Thyroid gland (tissue), 4 donors: ENCODE results near the gene POLK. TPM values are rescaled to one million over a fixed set of nuclear protein-coding genes. Genes with fewer than 3 reads are reported as not detected.

ENCODE experiments used
- DNase-seq, 2 donors: peaks; one replicate each; pipeline ENCODE4 v3.0.0-alpha.2; 2019
- H3K27ac ChIP-seq, 3 donors: fragments of 200-600 bp; sonication (generic); 1 replicate in 2 of 3; 2 replicates in 1 of 3; pipeline ENCODE4 v1.5.1; 2016 to 2019; ENCODE audit warnings: mild to moderate bottlenecking in 1 of 3, moderate library complexity in 1 of 3
- H3K27me3 ChIP-seq: fragments of 200-600 bp; sonication (generic); one replicate; pipeline ENCODE4 v1.5.1; 2019
- H3K36me3 ChIP-seq, 2 donors: fragments of 200-600 bp; sonication (generic); one replicate each; pipeline ENCODE4 v1.5.1; 2016 to 2019
- H3K4me1 ChIP-seq, 2 donors: fragments of 200-600 bp; sonication (generic); one replicate each; pipeline ENCODE4 v1.5.1; 2017 to 2019
- H3K4me3 ChIP-seq, 3 donors: fragments of 200-600 bp; sonication (generic); replicated peaks in 1 of 3; 1 replicate in 2 of 3; 2 replicates in 1 of 3; pipeline ENCODE4 v1.5.1; 2016; ENCODE audit warnings: mild to moderate bottlenecking in 1 of 3
- H3K9me3 ChIP-seq: fragments of 200-600 bp; sonication (generic); one replicate; pipeline ENCODE4 v1.5.1; 2017
- POLR2A ChIP-seq, 2 donors: fragments of 450-650 bp; IDR thresholded peaks; one replicate each; pipeline ENCODE4 v1.6.1; 2017; ENCODE audit warnings: antibody characterized with exemption in 2 of 2, mild to moderate bottlenecking in 2 of 2, moderate library complexity in 1 of 2
- WGBS, 2 donors: methylation state at CpG; one replicate each; pipeline ENCODE4 v1.1.5; 2017; 5-methylcytosine and 5-hydroxymethylcytosine counted together
- intact Hi-C: fragments of 100-400 bp; cut with DNase I; formaldehyde crosslinking; loops from one replicate; pipeline ENCODE4 v1.15.1; 2023
- total RNA-seq, 4 donors: library from RNA; depleted of rRNA; stranded (reverse); fragments of >200 nt; gene quantifications; one replicate each; pipeline ENCODE4 v1.2.3, GENCODE V29; 2016
- TF ChIP-seq, protein P1 (sequence below), 6 experiments: fragments of 200-600 bp in 3 of 6; fragments of 450-650 bp in 3 of 6; sonication (generic) in 3 of 6; IDR thresholded peaks; one replicate each; pipeline ENCODE4 v1.5.1; 2016 to 2019; ENCODE audit warnings: antibody characterized with exemption in 6 of 6, mild to moderate bottlenecking in 2 of 6, inconsistent platforms in 1 of 6, moderate library complexity in 1 of 6

The POLK gene
- total RNA-seq, 4 donors from 2014 or later: 49.8 to 74.5 (median 63.3) TPM

DNA sequence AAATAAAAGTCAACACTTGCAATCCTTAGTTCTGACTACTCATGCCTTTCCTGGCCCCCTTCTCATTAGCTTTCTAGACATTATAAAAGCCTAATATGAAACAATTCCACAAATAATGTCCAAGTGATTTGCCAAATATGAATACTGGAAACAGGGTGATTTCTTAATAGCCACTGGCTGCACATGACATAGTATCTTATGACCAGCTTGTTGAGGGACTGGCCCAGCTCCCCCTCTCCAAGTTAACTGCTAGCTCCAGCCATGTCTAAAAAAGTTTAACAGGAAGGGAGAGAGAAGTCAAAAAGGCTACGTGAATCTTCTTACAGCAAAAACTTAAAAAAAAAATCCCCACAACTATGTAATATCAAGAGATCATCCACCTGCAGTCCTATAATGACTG lies 1.7 kb upstream of the POLK start:
- no peaks in the 10 kb centered on the region for H3K9me3 ChIP-seq
- H3K27ac ChIP-seq: peak overlapping the region in 2 of 3 donors; percentile 72 to 96
- intact Hi-C loops: loop anchor here (5.0 kb wide), 1 partner anchor 273 kb away; the partner anchor contains the start of gene ANKRD31
- H3K4me3 ChIP-seq: peak overlapping the region in 2 of 3 donors; percentile 76 to 88
- TF ChIP-seq, protein P1, sequence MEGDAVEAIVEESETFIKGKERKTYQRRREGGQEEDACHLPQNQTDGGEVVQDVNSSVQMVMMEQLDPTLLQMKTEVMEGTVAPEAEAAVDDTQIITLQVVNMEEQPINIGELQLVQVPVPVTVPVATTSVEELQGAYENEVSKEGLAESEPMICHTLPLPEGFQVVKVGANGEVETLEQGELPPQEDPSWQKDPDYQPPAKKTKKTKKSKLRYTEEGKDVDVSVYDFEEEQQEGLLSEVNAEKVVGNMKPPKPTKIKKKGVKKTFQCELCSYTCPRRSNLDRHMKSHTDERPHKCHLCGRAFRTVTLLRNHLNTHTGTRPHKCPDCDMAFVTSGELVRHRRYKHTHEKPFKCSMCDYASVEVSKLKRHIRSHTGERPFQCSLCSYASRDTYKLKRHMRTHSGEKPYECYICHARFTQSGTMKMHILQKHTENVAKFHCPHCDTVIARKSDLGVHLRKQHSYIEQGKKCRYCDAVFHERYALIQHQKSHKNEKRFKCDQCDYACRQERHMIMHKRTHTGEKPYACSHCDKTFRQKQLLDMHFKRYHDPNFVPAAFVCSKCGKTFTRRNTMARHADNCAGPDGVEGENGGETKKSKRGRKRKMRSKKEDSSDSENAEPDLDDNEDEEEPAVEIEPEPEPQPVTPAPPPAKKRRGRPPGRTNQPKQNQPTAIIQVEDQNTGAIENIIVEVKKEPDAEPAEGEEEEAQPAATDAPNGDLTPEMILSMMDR (IDR thresholded peaks at IDR 0.05): no peak
- TF ChIP-seq POLR2A (IDR thresholded peaks at IDR 0.05): no peak
- 0% methylated on average over 1 of the region's 1 CpG for WGBS, 2 donors
- H3K27me3 ChIP-seq: no peaks in the 10 kb centered on the region
- peak; percentile 40 to 49 for DNase-seq
- peaks cover 0 to 1% of the 10 kb centered on the region in 2 donors for H3K36me3 ChIP-seq
- peaks cover 31 to 36% of the 10 kb centered on the region in 2 donors for H3K4me1 ChIP-seq

DNA sequence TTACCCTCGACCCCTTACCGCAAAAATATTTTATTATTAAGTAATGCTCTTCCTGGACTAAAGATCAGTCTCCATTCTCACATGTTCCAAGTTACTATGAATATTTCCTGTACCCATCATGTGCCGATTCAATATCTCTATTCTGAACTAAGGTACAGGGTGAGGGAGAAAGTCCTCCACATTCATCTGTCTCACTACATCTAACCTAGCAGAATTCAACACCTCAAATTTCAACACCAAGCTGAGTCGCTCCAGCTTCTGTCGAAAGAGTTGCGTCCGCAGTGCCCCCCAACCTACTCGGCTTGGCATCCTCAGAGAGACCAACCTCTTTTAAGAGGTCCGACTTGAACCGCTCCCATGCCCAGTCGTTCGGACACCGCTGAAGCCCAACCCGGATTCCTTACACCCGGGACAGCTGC lies 1.3 kb upstream of the POLK start:
- peaks cover 29 to 36% of the 10 kb centered on the region in 2 donors for H3K4me1 ChIP-seq
- 0 to 1% methylated on average over 15 of the region's 15 CpGs for WGBS, 2 donors
- H3K27ac ChIP-seq: peak overlapping the region; percentile 72 to 96 (median 92)
- intact Hi-C loops: loop anchor here (5.0 kb wide), 1 partner anchor 273 kb away; the partner anchor contains the start of gene ANKRD31
- H3K36me3 ChIP-seq: no peaks in the 10 kb centered on the region
- DNase-seq: peak in 1 of 2 donors; percentile 64
- H3K4me3 ChIP-seq: peak overlapping the region; percentile 76 to 95 (median 88)
- H3K9me3 ChIP-seq: no peaks in the 10 kb centered on the region
- no peak for TF ChIP-seq POLR2A (IDR thresholded peaks at IDR 0.05)
- TF ChIP-seq, protein P1 (IDR thresholded peaks at IDR 0.05): no peak
- H3K27me3 ChIP-seq: no peaks in the 10 kb centered on the region

DNA sequence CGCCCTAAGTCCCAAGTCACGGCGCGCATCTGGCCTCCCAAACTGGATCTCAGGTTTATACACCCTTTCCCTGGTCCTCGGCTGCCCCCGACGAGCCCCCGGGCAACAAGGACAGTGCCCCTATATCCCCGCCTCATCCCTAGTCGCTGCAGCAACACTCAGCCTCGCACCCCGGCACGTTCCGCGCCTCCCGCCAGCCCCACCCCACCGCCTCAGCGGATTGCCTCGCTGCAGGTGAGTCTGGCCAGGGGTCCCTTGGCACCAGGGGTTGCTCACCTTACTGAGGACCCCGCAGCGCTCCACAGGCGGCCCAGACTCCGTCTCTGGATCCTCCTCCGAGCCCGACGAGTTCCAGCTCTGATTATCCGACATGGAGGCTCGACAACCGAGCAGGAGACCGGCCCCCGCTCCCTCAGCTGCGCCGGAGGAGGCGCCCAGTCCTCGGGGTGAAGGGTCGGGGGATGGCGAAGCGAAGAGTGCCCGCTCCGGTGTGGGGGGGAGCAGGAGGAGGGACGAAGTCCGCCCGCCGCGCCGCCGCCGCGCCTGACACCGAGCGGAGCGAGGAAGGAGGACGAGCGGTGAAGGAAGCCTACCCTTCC lies 756 bp upstream of the POLK start:
- TF ChIP-seq POLR2A (IDR thresholded peaks at IDR 0.05): no peak
- TF ChIP-seq, protein P1 (IDR thresholded peaks at IDR 0.05): no peak

DNA sequence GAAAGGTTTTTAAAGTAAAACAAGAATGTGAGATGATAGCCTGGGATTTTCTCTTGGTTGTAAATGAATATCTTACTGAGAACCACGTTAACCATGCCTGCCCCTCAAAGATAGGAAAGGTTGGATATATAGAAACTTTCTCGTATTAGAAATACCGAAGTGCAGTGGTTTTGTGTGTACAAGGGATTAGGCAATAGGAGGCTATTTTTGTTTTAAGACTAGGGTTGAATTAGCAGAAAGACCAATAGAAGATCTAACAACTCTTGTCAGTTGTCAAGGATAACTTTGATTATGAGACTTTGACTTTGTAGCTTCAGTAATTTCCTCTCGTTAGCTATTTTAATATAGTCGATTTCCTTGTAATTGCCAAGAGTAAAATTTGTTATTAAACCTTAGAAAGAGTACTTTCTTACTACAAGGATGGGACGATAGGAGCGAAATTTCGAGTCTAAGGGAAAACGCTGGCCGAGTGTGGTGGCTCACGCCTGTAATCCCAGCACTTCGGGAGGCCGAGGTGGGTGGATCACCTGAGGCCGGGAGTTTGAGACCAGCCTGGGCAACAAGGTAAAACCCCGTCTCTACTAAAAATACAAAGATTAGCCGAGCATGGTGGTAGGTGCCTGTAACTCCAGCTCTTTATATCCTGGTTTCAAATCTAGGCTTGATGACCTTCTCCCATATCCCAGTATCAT lies 838 bp downstream of the POLK start:
- Histone ChIP-seq H3K36me3 (no peaks in the 10 kb centered on the region), H3K4me3 (peak overlapping the region; percentile 32 to 86 (median 67)), H3K27ac (peak overlapping the region; percentile 71 to 82 (median 75)), H3K27me3 (no peaks in the 10 kb centered on the region), H3K4me1 (peaks cover 29 to 32% of the 10 kb centered on the region in 2 donors), H3K9me3 (no peaks in the 10 kb centered on the region)
- 76% methylated on average over 16 of the region's 16 CpGs for WGBS, 2 donors
- intact Hi-C loops: loop anchor here (5.0 kb wide), 1 partner anchor 275 kb away; the partner anchor contains the start of gene ANKRD31
- no peak for DNase-seq
- TF ChIP-seq POLR2A (IDR thresholded peaks at IDR 0.05): no peak
- TF ChIP-seq, protein P1 (IDR thresholded peaks at IDR 0.05): no peak

More for the DNA sequence above, 756 bp upstream of the POLK start:
- peaks cover 29 to 36% of the 10 kb centered on the region in 2 donors for H3K4me1 ChIP-seq
- WGBS, 2 donors: 0% methylated on average over 7 to 13 of the region's 54 CpGs
- no peaks in the 10 kb centered on the region for H3K36me3 ChIP-seq
- no peaks in the 10 kb centered on the region for H3K27me3 ChIP-seq
- intact Hi-C loops: loop anchor here (5.0 kb wide), 1 partner anchor 274 kb away; the partner anchor contains the start of gene ANKRD31
- peak overlapping the region; percentile 72 to 96 (median 92) for H3K27ac ChIP-seq
- H3K9me3 ChIP-seq: no peaks in the 10 kb centered on the region
- peak; percentile 59 to 69 for DNase-seq
- H3K4me3 ChIP-seq: peak overlapping the region; percentile 76 to 95 (median 88)
